GM04504 (cell line): ENCODE measurements around the gene NDUFB5.

ENCODE experiments used
- DNase-seq: peaks from one replicate; pipeline ENCODE4 v3.0.0-alpha.2; 2012; ENCODE audit warnings: low read depth

Gene NDUFB5

DNA sequence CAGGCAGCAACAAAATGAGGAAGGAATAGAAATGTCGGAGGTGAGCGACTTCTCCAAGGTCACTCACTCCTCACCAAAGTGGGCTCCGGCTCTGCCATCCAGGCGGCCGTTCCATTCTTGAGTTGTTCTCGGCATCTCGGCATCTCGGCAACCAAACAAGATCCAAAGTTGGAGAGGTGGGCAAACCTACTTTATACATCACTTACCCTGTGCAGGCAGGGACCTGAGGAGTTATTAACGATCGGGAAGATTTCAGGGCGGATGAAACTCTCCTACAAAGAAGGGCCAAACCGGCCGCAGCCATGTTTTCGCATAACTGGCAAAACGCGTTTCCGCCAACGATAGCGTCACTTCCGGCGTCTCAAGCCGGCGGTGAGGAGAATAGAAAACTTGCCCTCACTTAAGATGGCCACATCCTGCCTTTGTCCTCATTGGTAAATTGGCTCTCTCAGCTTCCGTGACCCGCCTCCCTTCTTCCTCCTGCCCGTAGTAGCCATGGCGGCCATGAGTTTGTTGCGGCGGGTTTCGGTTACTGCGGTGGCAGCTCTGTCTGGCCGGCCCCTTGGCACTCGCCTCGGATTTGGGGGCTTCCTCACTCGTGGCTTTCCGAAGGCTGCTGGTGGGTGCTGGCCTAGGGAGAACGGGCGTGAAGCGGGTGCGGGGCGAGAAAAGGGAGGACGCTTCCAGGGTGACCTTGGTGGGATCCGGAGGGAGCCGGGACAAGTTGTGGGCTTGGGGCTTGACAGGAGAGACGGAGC lies at the start of gene NDUFB5, which contains the start of gene MRPL47:
Gene NDUFB5, plus strand, starts transcription at position 474 of the 758 bp plus-strand sequence. Its CDS starts 22 bp downstream, at position 496.
Gene MRPL47, minus strand, starts transcription at position 318 of the 758 bp plus-strand sequence. Its CDS starts 14 bp downstream, at position 304.
- peak; percentile 93 for DNase-seq

DNA sequence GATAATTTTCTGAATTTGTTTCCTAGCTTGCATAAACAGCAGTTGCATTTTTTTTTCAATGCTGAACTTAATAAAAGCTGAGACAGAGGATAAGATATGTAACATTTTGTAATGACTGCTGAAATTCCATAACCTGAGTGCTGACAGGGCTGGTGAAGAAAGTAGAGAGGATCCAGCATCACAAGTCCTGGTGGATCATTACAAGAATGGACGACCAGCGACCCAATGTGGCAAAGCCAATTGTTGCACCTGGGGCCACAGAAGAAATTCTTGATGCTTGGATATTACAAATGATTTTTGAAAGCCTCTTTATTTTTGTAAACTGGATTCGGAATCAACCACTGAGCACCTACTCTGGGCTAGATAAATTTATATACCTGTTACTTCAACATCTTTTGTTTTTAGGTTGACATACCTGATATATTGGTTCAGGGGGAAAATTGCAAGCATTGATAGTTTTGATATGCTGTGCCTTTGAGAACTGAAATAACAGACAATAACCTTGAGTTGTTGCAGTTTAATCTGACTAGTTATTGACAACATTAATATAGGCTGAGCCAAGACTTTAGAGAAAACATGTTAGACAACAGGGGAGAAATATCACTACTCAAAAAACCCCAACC lies 45.7 kb upstream of the NDUFB5 start:
- peak; percentile 42 for DNase-seq

DNA sequence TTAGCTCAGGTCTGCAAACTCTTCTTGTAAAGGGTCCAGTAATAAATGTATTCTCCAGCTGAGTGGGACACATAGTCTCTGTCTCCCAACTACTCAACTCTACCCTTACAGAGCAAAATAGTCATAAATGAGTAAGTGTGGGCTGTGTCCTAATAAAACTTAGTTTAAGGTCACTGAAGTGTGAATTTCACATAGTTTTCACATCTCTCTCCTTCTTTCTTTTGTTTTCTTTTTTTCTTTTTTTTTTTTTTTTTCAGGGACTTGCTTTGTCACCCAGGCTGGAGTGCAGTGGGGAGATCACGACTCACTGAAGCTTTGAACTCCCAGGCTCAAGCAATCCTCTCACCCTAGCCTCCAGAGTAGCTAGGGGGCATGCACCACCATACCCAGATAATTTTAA lies 43.8 kb upstream of the NDUFB5 start:
- no peak for DNase-seq

DNA sequence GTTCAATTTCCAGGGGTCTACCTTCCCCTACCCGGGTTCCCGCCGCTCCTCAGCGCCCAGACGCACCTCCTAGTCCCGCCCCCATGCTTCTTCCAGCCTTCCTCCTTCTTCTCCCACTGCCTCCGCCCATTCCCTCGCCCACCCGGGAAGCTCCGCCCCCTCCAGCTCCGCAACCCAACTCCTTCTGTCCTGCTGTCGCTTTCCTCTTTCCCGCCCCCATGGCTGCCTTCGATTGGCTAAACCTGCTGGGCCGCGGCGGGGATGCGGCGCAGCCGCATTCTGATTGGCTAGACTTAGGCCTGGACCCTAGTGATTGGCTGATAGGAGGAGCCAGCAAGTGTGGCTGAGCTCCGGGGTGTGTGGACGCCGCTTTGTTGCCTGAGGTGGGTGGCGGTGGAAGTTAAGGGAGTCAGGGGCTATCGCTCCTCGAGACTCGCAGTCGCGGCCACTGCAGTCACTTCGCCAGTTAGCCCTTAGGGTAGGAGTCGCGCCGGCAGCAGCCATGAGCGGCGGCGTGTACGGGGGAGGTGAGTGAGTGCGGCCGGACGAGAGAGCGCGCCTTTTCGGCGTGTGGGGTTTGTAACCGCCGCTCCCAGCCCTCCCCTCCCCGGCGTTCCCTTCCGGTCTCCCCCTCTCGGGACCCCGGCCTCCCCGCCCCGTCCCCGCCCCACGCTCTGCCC lies 41.9 kb upstream of the NDUFB5 start, which contains the start of gene ACTL6A:
Gene ACTL6A, plus strand, starts transcription at position 336 of the 680 bp plus-strand sequence. Its CDS starts 167 bp downstream, at position 503.
- peak; percentile 99 for DNase-seq

DNA sequence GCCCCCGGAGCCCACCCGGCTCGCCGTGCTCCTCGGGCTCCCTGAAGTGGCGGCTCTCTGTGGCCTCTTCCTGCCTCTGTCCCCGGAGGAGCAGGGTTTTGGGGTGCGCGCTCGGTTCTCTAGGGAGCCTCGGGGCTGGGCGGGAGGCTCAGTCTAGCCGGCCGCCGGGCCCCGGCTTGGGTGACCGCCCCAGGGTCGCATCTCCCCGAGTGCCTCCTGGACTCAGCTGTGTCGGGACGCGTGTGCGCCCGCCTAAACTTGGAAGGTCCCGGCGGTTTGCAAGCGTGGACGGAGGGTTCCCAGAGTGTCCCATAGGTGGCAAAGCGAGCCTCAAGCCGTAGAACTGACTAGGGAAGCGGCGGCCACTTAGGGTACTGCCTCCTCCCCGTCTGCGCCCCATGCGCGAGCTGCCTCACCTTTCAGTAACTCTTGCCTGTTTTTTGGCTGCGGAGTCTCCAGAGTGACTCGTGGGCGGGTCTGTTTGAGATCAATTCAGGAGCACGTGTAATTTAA lies 41.3 kb upstream of the NDUFB5 start:
- DNase-seq: peak; percentile 42

DNA sequence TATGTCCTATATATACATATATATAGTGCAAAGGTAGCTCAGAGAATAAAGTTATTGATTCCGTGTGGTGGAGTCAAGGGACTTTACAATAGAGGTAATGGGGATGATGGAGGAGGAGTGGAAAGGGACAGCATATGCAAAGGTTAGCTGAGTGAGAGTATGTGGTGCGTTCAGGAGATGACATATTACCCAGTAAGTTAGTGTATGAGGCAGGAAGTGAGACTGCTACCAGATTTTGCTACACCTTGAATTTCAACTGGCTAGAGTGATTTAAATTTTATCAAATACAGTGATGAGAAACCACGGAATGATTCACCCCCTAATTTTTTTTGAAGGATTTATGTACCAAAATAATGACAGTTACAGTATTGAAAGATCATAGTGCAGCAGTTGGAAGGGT lies 39.1 kb upstream of the NDUFB5 start:
- no peak for DNase-seq

DNA sequence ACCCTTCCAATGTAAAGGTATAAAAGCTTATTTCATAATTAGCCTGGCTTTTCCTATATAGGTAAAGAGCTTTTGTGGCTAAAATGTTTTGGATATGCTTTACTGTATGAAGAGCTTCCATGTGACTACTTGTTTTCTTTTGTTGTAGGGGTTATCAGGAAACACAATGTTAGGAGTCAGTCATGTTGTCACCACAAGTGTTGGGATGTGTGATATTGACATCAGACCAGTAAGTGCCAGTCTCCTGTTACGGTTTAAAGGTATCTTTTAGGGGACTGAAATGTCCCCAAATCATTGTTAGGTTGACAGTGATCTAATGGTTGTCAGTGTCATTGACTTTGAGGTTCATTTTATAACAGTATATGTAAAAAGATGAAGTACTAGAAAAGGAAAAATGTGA lies 23.6 kb upstream of the NDUFB5 start:
- no peak for DNase-seq

DNA sequence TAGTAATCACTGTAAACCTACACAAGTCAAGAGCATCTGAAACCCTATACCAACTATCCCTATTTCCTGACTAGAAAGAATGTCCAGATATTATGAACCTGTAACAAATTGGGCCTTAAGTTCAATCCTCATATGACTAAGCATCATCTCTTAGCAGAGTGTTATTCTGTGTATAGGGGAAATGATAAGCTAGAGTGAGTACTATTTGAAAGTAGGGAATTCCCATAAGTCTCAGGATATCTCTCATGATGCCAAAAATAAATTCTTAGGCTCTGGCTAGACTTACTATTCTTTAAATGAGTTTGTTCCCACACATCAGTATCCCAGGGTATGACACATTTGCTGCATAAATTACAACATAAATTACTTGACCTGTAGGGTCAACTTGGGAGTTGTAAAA lies 15.5 kb upstream of the NDUFB5 start:
- DNase-seq: no peak

DNA sequence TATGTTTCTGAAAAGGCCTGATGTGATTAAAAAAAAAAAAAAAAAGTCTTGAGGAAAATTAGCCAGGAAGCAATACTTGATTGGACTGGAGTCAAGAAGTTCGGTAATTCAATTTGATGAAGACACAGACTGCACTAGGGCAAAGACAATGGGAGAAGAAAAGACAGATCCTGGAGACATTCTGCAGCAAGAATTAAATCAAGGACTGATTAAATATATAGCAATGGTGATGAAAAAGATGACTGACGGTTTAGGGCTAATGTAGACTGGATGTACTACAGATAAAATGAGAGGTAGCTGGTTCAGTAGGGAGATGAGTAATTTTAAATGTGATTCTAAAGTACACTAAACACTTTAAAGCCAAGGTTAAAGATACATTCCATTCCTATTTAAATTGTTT lies 13.9 kb upstream of the NDUFB5 start:
- DNase-seq: no peak

DNA sequence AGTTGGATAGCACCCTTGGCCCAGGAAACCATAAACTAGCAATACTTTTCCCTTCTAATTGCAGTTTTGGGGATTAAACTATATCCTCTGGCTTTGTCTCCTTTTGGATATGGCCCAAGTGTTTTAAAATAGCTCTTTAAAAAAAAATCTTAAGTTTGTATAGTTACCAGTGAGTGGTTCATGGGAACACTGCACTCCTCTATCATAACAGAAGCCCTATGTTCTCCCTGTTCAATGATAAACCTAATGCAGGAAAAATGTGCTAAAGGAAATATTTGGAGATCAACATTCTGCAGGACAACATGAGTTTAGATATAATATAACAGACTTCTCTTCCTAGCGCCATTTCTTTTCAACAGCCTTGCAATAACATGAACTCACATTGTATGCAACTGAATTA lies 13.3 kb upstream of the NDUFB5 start:
- DNase-seq: no peak

DNA sequence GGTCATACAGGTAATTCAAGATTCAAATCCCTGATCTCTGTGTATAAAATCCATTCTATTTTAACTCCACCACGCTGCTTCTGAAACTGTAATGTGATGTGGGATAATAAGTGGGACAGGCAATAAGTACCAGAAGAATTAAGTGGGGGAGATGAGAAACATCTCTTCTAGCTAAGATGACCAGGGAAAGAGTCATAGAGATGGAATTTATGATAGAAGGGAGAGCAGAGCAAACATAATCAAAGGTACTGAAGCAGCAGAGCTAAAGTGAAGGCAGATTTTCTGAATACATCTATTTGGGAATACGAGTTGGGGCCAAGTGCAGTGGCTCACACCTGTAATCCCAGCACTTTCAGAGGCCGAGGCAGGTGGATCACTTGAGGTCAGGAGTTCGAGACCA lies 5.1 kb upstream of the NDUFB5 start:
- DNase-seq: no peak

DNA sequence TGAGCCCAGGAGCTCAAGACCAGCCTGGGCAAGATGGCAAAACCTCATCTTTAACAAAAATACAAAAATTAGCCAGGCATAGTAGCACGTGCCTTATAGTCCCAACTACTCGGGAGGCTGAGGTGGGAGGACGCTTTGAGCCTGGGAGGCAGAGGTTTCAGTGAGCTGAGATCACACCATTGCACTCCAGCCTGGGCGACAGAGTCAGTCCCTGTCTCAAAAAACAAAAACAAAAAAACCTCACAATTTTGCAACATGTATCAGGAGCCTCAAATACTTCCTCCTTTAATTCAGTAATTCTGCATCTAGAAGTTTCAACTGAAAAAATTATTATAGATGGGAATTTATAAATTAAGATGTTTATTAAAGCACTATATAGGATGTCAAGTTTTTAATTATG lies 1.3 kb upstream of the NDUFB5 start:
- DNase-seq: no peak

DNA sequence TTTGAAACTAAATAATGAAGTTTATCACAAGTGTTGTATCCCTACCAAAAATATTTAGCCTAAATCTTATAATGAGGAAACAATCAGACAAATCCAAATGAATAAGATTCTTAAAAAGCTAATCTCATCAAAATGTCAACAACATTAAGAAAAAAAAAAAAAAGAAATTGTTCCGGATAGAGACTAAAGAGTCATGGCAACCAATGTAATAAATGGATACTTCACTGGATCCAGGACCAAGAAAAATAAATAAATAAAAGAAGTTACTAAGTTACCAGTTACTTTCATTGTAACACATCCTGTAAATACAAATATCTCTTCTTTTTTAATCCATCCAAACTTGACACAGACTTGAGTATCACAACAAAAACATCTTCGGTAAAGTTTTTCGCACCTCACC lies 763 bp upstream of the NDUFB5 start:
- no peak for DNase-seq

DNA sequence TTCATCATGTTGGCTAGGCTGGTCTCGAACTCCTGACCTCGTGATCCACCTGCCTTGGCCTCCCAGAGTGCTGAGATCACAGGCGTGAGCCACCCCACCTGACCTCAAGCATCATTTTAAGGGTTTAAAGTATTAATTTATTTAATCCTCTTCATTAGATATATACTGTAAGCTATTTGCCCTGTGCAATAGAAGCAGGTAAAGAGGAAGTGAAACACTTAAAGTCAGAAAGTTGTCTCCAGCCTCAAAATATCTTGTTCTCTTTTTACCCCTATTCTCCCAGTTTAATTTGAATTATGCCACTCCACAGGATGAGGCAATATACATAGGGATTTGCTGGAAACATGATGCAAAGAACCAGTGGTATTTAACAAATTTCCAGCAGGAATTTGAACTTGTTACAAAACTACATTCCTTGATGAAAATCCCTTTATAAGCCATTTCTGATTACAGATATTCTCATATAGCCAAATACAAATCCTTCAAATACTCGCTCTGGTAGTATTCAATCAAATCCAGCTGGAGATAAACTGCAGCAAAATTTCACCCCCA lies 2.0 kb downstream of the NDUFB5 start:
- DNase-seq: no peak

DNA sequence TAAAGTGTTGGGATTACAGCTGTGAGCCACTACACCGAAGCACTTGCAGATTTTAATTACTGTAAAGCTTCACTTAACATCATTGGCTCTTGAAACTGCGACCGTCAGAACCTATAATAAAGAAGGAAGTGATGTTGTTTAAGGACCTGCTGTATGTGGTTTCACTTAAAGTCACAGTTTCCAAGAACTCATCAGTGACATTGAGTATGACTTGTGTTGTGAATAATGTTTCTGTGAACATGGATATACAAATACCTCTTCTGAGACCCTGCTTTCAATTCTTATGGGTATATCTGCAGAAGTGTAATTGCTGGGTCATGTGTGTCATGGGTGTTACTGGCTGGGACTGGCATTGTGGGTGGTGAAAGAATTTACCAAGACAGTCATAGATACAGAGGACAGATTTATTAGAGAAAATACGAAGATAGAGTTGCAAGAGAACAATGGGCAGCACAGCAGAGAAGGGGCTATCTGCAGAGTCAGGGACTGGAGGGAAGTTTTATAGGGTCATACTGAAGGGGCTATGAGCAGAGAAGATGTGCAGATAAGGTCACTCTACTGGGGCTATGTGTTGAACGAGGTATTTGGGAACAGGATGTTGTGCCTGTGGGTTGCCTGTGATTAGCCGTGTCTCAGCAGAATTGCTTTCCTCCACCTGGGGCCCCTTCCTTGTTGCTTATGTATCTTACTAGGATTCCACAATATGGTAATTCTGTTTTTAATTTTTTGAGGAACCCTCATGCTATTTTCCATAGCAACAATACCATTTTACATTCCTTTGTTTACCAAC lies 4.5 kb downstream of the NDUFB5 start:
- no peak for DNase-seq

DNA sequence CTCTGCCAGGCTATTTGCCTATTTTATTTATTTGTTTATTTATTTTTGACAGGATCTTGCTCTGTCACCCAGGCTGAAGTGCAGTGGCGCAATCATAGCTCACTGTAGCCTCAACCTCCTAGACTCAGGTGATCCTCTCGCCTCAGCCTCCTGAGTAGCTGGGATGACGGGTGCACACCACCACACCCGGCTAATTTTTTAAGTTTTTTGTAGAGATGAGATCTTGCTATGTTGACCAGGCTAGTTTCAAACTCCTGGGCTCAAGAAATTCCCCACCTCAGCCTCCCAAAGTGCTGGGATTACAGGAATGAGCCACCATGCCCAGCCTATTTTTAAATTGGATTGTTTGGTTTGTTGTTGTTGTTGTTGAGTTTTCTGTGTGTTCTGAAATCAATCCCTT lies 5.5 kb downstream of the NDUFB5 start:
- no peak for DNase-seq

DNA sequence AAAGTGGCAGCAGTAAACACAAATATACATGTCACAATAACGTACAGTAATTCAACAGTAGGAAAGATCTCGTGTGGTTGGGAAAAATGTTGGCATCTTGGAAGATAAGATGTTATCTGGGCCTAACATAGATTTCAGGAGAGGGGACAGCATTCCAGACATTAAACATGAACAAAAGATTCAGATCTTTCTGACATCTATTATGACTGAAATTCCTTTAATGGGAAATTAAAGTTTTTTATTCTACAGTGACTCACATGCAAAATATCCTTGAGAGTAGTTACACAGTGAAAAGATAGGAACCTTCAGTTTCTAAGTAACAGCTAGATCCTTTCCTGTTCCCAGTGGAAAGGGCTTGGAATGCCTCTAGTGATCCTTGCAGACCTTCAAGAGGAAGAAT lies 9.2 kb downstream of the NDUFB5 start:
- DNase-seq: peak; percentile 19

DNA sequence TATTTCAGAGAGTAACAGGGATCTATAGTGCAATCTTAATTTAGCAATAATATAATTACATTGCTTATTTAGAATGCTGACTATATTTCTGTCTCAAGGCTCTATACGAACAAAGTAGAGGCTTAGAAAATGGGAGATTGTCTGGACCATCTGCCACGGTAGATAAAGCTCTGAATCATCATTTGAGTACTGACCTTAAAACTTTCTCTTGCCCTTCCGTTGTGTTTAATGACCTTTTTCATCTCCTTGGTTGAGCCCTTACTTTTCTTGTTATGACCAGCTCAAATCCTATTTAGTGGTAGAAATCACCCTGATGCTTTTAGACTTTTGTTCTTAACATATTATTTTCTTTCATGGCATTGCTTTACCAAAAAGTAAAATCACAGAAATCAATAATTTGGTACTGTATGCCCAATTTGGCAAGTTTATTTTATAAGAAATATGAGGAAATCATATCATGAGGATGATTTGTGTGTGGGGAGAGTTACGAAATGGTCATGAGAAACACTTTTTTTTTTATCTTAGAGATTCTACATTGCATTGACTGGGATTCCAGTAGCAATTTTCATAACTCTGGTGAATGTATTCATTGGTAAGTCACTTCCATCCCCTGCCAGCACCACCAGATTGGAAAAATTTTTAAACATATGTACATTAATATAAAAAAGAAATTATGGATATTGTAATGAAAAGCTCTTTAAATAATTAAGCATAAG lies 11.0 kb downstream of the NDUFB5 start:
- no peak for DNase-seq

DNA sequence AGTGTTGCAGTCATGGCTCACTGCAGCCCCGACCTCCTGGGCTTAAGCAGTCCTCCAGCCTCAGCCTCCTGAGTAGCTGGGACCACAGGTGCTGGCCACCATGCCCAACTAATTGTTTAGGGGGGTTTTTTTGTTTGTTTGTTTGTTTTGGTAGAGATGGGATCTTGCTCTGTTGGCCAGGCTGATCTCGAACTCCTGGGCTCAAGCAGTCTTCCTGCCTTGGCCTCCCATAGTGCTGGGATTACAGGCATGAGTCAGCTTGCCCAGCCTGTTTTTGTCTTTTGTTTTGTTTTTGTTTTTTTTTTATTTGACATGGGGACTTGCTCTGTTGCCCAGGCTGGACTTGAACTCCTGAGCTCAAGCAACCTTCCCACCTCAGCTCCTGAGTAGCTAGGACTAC lies 17.4 kb downstream of the NDUFB5 start:
- DNase-seq: no peak

DNA sequence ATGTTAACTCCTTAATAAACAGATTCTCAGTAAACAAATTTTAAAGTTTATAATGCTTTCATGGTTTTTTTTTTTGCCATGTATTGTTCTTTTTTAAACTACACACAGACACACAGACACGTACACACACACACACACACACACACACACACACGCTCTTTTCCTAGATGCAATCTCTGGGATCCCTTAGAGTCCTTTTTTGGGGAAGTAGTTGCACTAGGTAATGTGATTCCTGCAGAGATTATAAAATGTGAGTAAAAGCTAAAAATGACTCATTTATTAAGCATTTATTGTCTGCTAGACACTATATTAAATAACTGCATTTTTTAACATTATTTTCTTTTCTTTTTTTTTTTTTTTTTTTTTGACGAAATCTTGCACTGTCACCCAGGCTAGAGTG lies 19.9 kb downstream of the NDUFB5 start:
- no peak for DNase-seq
